Activated naive CD4-positive, alpha-beta T cell (primary cell): ENCODE data around the gene FREM1.

ENCODE experiments used
- DNase-seq, 4 experiments: peaks; one replicate each; lab custom pipeline; 2025; lab: John Stamatoyannopoulos, UW

The FREM1 gene

GRCh38 chr9:14868772-14869583, 41.2 kb downstream of the FREM1 start:
- no peak for DNase-seq

- no peak for DNase-seq
Observed at GRCh38 chr9:14868418-14868771, 41.8 kb downstream of the FREM1 start.

- no peak for DNase-seq
Observed at GRCh38 chr9:14866200-14866749, 44.0 kb downstream of the FREM1 start.

- DNase-seq: no peak
Observed at GRCh38 chr9:14864309-14864708, 45.9 kb downstream of the FREM1 start.

- no peak for DNase-seq
Observed at GRCh38 chr9:14863402-14863801, 46.8 kb downstream of the FREM1 start.

GRCh38 chr9:14857449-14858305, 52.6 kb downstream of the FREM1 start:
- no peak for DNase-seq

GRCh38 chr9:14849851-14850250, 60.4 kb downstream of the FREM1 start:
- DNase-seq: no peak

GRCh38 chr9:14849296-14849695, 60.9 kb downstream of the FREM1 start:
- no peak for DNase-seq

GRCh38 chr9:14846871-14847311, 63.3 kb downstream of the FREM1 start:
- peak; percentile 1 to 38 (median 16) for DNase-seq

- no peak for DNase-seq
Observed at GRCh38 chr9:14843163-14843562, 67.1 kb downstream of the FREM1 start.

- no peak for DNase-seq
Observed at GRCh38 chr9:14842269-14842668, 68.0 kb downstream of the FREM1 start.

- DNase-seq: no peak
Observed at GRCh38 chr9:14838701-14839100, 71.5 kb downstream of the FREM1 start.

- DNase-seq: no peak
Observed at GRCh38 chr9:14836885-14837284, 73.3 kb downstream of the FREM1 start.

GRCh38 chr9:14831661-14832060, 78.6 kb downstream of the FREM1 start:
- DNase-seq: no peak

GRCh38 chr9:14831074-14831473, 79.2 kb downstream of the FREM1 start:
- DNase-seq: no peak

- DNase-seq: no peak
Observed at GRCh38 chr9:14830057-14830456, 80.2 kb downstream of the FREM1 start.

GRCh38 chr9:14829204-14829603, 81.0 kb downstream of the FREM1 start:
- no peak for DNase-seq

- no peak for DNase-seq
Observed at GRCh38 chr9:14827805-14828204, 82.4 kb downstream of the FREM1 start.

GRCh38 chr9:14824481-14824880, 85.7 kb downstream of the FREM1 start:
- no peak for DNase-seq

- DNase-seq: no peak
Observed at GRCh38 chr9:14823800-14824199, 86.4 kb downstream of the FREM1 start.

GRCh38 chr9:14822666-14823065, 87.6 kb downstream of the FREM1 start:
- DNase-seq: no peak

GRCh38 chr9:14819183-14819582, 91.0 kb downstream of the FREM1 start:
- DNase-seq: no peak

- no peak for DNase-seq
Observed at GRCh38 chr9:14814249-14814628, 96.0 kb downstream of the FREM1 start.
